ENCODE data around the gene CLDN9.

The CLDN9 gene

DNA sequence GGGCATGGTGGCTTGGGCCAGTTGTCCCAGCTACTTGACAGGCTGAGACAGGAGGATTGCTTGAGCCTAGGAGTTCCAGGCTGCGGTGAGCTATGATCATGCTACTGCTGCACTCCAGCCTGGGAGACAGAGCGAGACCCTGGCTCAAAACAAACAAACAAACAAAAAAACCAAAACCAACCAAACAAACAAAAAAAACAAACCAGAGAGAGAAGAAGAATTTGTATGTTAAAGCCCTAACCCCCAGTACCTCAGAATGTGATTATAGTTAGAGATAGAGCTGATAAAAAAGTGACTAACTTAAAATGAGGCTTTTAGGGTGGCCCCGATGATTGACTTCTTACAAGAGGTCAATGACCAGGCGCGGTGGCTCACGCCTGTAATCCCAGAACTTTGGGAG, 32.0 kb downstream of the CLDN9 start:
- TF ChIP-seq, protein P1, sequence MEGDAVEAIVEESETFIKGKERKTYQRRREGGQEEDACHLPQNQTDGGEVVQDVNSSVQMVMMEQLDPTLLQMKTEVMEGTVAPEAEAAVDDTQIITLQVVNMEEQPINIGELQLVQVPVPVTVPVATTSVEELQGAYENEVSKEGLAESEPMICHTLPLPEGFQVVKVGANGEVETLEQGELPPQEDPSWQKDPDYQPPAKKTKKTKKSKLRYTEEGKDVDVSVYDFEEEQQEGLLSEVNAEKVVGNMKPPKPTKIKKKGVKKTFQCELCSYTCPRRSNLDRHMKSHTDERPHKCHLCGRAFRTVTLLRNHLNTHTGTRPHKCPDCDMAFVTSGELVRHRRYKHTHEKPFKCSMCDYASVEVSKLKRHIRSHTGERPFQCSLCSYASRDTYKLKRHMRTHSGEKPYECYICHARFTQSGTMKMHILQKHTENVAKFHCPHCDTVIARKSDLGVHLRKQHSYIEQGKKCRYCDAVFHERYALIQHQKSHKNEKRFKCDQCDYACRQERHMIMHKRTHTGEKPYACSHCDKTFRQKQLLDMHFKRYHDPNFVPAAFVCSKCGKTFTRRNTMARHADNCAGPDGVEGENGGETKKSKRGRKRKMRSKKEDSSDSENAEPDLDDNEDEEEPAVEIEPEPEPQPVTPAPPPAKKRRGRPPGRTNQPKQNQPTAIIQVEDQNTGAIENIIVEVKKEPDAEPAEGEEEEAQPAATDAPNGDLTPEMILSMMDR (IDR thresholded peaks at IDR 0.05), result no peak
- Histone ChIP-seq H3K4me1 (ENCODE audit: control insufficient read depth in 1 of 2, insufficient read depth in 1 of 2, low read depth in 1 of 2, low read length in 1 of 2) (peaks cover 48 to 55% of the 10 kb centered on the region in 2 experiments), H3K27me3 (peaks cover 22% of the 10 kb centered on the region), H3K9me3 (no peaks in the 10 kb centered on the region), H3K4me3 (ENCODE audit: low read depth in 1 of 2, low read length in 1 of 2) (peak overlapping the region; percentile 99), H3K36me3 (peaks cover 27% of the 10 kb centered on the region), H3K27ac (peak overlapping the region; percentile 94)

DNA sequence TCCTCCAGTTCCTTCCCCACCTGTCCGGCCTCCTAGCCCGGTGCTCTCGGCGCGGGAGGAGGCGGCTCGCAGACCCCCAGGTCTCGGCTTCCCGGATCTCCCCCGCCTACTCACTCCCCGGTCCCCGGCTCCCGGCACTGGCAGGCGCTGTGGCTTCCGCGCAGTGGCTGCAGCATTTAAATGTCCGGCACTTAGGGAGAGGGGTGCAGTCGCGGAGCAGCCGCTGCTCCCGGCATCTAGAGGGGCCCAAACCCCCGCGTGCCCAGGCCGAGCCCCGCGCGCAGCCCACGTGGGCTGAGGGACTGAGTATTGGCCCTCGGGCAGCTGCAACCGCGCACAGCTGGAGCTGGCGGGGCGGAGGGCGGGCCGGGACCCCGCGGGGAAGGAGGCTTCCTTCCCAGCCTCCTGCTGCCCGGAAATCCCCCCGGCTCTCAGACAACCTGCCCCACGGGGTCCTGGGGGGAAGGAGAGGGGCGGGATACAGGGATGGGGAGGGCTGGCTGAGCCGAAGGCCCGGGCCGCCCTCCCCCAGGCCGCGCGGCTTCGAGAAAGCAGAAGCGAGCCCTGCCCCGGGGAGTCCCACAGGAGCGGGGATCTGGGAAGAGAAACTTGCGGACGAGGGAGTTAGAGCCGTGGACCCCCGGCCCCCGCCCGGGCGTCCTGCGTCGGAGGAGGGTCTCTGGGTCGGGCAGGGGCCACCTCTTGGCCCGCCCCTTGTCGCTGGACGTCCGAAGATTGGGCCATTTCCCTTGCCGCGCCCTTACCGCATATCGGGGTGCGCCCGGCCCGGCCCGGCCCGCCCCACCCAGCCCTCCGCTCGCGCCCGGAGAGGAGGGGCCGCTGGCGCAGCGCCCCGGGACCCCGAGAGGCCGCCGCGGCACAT, 33.3 kb downstream of the CLDN9 start, which contains the start of gene MMP25:
Gene MMP25 (plus strand): TSS at position 804 of the 883 bp plus-strand sequence. CDS start 357 bp downstream, outside the sequence.
- Histone ChIP-seq H3K4me1 (ENCODE audit: control insufficient read depth in 1 of 2, insufficient read depth in 1 of 2, low read depth in 1 of 2, low read length in 1 of 2) (peaks cover 61 to 68% of the 10 kb centered on the region in 2 experiments), H3K36me3 (peaks cover 33% of the 10 kb centered on the region), H3K9me3 (no peaks in the 10 kb centered on the region), H3K27me3 (peaks cover 11% of the 10 kb centered on the region), H3K4me3 (ENCODE audit: low read depth in 1 of 2, low read length in 1 of 2) (peak within 1 kb of the TSS; percentile 99), H3K27ac (peak within 1 kb of the TSS; percentile 94)
- TF ChIP-seq, protein P1 (IDR thresholded peaks at IDR 0.05), result peak; percentile 11

DNA sequence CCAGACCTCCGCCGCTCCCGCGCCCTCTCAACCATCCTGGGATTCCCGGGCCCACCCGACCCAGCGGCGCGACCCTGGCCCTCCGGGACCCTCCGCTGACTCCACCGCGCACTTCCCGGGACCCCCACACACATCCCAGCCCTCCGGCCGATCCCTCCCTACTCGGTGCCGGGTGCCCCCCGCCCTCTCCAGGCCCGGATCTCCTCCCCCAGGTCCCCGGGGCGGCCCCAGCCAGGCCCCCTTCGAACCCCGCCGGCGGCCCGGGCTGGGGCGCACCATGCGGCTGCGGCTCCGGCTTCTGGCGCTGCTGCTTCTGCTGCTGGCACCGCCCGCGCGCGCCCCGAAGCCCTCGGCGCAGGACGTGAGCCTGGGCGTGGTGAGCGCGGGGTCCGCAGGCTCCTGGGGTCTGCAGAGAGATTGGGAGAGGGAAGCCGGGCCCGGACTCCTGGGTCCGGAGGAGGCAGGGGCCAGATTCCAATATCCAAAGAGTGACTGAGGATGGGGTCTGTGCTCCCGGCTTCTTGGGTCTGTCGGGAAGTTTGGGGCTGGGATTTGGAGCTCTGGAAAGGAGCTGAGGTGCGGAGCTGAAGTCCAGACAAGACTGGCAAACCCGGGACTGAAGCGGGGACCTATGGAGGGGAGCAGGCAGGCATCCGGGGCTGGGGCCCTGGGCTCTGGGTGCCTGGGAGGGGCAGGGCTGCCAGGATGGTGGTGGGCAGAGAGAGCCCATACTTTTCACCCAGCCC, 34.1 kb downstream of the CLDN9 start:
- TF ChIP-seq, protein P1 (IDR thresholded peaks at IDR 0.05), result no peak
- no peaks in the 10 kb centered on the region for H3K9me3 ChIP-seq
- peaks cover 41% of the 10 kb centered on the region for H3K36me3 ChIP-seq
- H3K27ac ChIP-seq, result peak overlapping the region; percentile 94
- peaks cover 6% of the 10 kb centered on the region for H3K27me3 ChIP-seq
- H3K4me1 ChIP-seq (ENCODE audit: control insufficient read depth in 1 of 2, insufficient read depth in 1 of 2, low read depth in 1 of 2, low read length in 1 of 2), result peaks cover 69 to 76% of the 10 kb centered on the region in 2 experiments
- peak overlapping the region; percentile 99 for H3K4me3 ChIP-seq (ENCODE audit: low read depth in 1 of 2, low read length in 1 of 2)

DNA sequence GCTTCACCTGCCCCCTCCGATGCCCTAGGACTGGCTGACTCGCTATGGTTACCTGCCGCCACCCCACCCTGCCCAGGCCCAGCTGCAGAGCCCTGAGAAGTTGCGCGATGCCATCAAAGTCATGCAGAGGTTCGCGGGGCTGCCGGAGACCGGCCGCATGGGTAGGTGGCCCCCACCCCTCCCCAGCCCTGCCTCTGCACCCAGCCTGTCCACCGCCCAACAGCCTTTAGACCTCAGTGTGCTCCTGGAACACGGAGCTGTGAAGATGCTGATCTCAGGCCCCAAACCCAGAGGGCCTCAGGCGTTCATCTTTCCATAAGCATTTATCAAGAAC, 34.6 kb downstream of the CLDN9 start:
- Histone ChIP-seq H3K4me1 (ENCODE audit: control insufficient read depth in 1 of 2, insufficient read depth in 1 of 2, low read depth in 1 of 2, low read length in 1 of 2) (peaks cover 73 to 80% of the 10 kb centered on the region in 2 experiments), H3K4me3 (ENCODE audit: low read depth in 1 of 2, low read length in 1 of 2) (peak overlapping the region; percentile 99), H3K27ac (peak overlapping the region; percentile 94), H3K36me3 (peaks cover 46% of the 10 kb centered on the region), H3K9me3 (no peaks in the 10 kb centered on the region), H3K27me3 (peaks cover 6% of the 10 kb centered on the region)
- TF ChIP-seq, protein P1 (IDR thresholded peaks at IDR 0.05), result no peak

- no peaks in the 10 kb centered on the region for H3K27me3 ChIP-seq
- peak overlapping the region; percentile 99 for H3K4me3 ChIP-seq (ENCODE audit: low read depth in 1 of 2, low read length in 1 of 2)
- peaks cover 51% of the 10 kb centered on the region for H3K36me3 ChIP-seq
- H3K4me1 ChIP-seq (ENCODE audit: control insufficient read depth in 1 of 2, insufficient read depth in 1 of 2, low read depth in 1 of 2, low read length in 1 of 2), result peaks cover 70 to 80% of the 10 kb centered on the region in 2 experiments
- peak overlapping the region; percentile 94 for H3K27ac ChIP-seq
- no peaks in the 10 kb centered on the region for H3K9me3 ChIP-seq
- TF ChIP-seq, protein P1 (IDR thresholded peaks at IDR 0.05), result no peak
These were observed 37.3 kb downstream of the CLDN9 start for GRCh38 chr16:3049921-3050481.

All from neutrophil (primary cell).